AG04450 (cell line): Measurements from ENCODE around the gene ARHGAP26. TPM values are rescaled to one million over a fixed set of nuclear protein-coding genes. Genes with fewer than 3 reads are reported as not detected.
"Not testable (repeated sequence)": the region's sequence is repeated elsewhere in the genome, so short reads cannot be mapped to it uniquely, and the experiment has no call there.

Source experiments
- CTCF ChIA-PET: fragments of 300-600, 350-600 bp; formaldehyde crosslinking; extraction: SDS; loops from one replicate; lab custom pipeline; 2022; ENCODE audit warnings: antibody characterized with exemption, inconsistent platforms; lab: Charles Lee
- POLR2A ChIA-PET: fragments of 350-600 bp; formaldehyde crosslinking; extraction: SDS; loops from one replicate; lab custom pipeline; 2021; ENCODE audit warnings: antibody characterized with exemption, inconsistent platforms; lab: Yijun Ruan, JAX
- DNase-seq: peaks from one replicate; pipeline ENCODE4 v3.0.0-alpha.2; 2011; ENCODE audit warnings: low read depth, low spot score
- H3K27ac ChIP-seq: one replicate; pipeline ENCODE4 v1.5.1; 2012; ENCODE audit warnings: low read depth, low read length, control low read depth
- H3K27me3 ChIP-seq: one replicate; pipeline ENCODE4 v1.6.0; 2012; ENCODE audit warnings: low read length; ENCODE audit not compliant: control insufficient read depth, insufficient read depth
- H3K4me3 ChIP-seq: 2 replicates; pipeline ENCODE4 v1.5.1; 2011; ENCODE audit warnings: mild to moderate bottlenecking, low read depth, low read length, control low read depth
- H3K9me3 ChIP-seq: 2 replicates; pipeline ENCODE4 v1.5.1; 2012; ENCODE audit warnings: low read length; ENCODE audit not compliant: control insufficient read depth, insufficient read depth
- polyA plus RNA-seq: library from polyadenylated mRNA; depleted of rRNA; stranded (reverse); fragments of >200 nt; gene quantifications from 2 replicates; pipeline ENCODE4 v1.2.3, GENCODE V29; 2011
- TF ChIP-seq, protein P1 (sequence below): IDR thresholded peaks from 2 replicates; pipeline ENCODE4 v1.5.1; 2011; ENCODE audit warnings: low read depth, low read length, control low read depth, inconsistent platforms

ARHGAP26 gene
- polyA plus RNA-seq, 1 experiment = 0.56 TPM

- no peaks in the 10 kb centered on the region; the same call in 1 of the 2 replicates for H3K9me3 ChIP-seq
- H3K27me3 ChIP-seq = no peaks in the 10 kb centered on the region
- H3K4me3 ChIP-seq = no peak overlapping the region; the same call in 1 of the 2 replicates
- TF ChIP-seq, protein P1, sequence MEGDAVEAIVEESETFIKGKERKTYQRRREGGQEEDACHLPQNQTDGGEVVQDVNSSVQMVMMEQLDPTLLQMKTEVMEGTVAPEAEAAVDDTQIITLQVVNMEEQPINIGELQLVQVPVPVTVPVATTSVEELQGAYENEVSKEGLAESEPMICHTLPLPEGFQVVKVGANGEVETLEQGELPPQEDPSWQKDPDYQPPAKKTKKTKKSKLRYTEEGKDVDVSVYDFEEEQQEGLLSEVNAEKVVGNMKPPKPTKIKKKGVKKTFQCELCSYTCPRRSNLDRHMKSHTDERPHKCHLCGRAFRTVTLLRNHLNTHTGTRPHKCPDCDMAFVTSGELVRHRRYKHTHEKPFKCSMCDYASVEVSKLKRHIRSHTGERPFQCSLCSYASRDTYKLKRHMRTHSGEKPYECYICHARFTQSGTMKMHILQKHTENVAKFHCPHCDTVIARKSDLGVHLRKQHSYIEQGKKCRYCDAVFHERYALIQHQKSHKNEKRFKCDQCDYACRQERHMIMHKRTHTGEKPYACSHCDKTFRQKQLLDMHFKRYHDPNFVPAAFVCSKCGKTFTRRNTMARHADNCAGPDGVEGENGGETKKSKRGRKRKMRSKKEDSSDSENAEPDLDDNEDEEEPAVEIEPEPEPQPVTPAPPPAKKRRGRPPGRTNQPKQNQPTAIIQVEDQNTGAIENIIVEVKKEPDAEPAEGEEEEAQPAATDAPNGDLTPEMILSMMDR = peak; percentile 31
- no peak for DNase-seq
- ChIA-PET POLR2A (interaction anchor here (0.7 kb wide), 1 partner anchor 244 kb away, joined by 3 read pairs; no protein-coding TSS in a partner anchor), CTCF (interaction anchor here (0.9 kb wide), 1 partner anchor 8 kb away, joined by 3 read pairs; no protein-coding TSS in a partner anchor)
- no peak overlapping the region for H3K27ac ChIP-seq
Observed at GRCh38 chr5:143094087-143094521, 323.9 kb downstream of the ARHGAP26 start.

DNA sequence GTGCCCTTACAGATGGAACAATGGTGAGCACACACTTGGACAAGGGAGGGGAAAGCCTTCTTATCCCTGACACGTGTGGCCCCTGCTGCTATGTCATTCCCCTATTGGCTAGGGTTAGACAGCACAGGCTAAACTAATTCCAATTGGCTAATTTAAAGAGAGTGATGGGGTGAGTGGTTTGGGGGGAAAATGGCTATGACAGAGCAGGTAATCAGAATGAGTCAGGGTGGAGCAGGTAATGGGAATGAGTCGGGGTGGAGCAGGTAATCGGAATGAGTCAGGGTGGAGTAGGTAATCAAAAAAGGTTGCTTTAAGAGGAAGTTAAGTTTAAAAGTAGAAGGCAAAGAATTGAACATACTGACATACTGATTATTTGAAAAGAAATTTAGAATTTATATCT lies 324.4 kb downstream of the ARHGAP26 start:
- POLR2A ChIA-PET = interaction anchor here (0.7 kb wide), 1 partner anchor 244 kb away, joined by 3 read pairs; no protein-coding TSS in a partner anchor

DNA sequence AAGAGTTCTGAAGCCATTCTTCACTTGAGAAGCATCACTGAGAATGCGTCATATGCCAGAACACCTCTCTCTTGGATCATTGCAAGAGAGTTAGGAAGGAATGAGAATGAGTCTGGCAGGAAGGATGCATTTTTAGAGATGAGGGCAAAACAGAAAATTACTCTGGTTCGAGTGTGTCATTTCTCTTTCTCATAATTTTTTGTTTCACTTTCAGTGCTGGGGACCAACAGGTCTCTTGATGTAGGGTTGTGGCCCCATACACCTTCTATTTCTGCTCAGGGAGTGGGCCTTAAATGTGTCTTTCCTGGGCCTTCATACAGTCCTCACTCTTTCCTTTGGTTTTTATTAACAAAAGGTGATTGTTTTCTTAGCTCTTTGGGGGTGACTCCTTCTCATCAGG lies 330.9 kb downstream of the ARHGAP26 start:
- TF ChIP-seq, protein P1 = no peak
- no peak overlapping the region for H3K4me3 ChIP-seq
- H3K9me3 ChIP-seq = no peaks in the 10 kb centered on the region; the same call in 1 of the 2 replicates
- no peak for DNase-seq
- H3K27ac ChIP-seq = no peak overlapping the region
- CTCF ChIA-PET = interaction anchor here (1.0 kb wide), 2 partner anchors 179 to 1093 kb away, joined by 3 read pairs; no protein-coding TSS in a partner anchor
- H3K27me3 ChIP-seq = no peaks in the 10 kb centered on the region
- POLR2A ChIA-PET = no interaction called here

More for the DNA sequence above, 324.4 kb downstream of the ARHGAP26 start:
- H3K27me3 ChIP-seq, H3K4me3 ChIP-seq, H3K9me3 ChIP-seq, H3K27ac ChIP-seq, DNase-seq, CTCF ChIA-PET: not testable (repeated sequence)

DNA sequence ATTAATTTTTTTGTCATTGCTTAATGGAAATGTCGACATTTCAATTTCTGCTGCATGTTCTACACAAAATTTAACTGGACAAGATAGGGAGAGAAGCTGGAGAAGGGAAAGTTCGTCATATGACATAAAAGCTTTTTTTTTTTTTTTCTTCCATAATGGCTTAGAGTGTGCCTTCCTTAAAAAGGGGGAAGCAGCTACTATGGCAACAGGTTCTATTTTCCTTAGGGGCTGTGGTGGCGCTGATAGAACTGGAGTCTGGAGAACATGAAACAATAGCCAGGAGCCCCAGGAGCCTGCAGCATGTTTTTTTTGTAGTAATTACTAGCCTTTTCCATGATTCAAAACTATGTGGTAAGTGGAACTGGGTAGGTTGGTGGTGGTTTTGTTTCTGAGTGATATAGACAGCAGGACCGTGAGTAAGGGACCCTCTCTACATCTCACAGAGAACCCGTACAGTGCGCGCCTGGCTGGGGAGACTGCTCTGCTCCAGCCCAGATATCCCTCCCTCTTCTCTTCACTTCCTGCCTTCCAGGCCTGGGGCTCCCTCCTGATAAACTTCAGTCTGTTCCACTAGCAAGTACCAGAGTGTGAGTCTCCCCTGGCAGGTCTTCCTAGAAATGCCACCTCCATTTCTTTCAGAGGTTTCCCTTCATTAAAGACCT lies 331.7 kb downstream of the ARHGAP26 start:
- ChIA-PET CTCF (interaction anchor here (1.0 kb wide), 2 partner anchors 180 to 1092 kb away, joined by 3 read pairs; no protein-coding TSS in a partner anchor), POLR2A (no interaction called here)

DNA sequence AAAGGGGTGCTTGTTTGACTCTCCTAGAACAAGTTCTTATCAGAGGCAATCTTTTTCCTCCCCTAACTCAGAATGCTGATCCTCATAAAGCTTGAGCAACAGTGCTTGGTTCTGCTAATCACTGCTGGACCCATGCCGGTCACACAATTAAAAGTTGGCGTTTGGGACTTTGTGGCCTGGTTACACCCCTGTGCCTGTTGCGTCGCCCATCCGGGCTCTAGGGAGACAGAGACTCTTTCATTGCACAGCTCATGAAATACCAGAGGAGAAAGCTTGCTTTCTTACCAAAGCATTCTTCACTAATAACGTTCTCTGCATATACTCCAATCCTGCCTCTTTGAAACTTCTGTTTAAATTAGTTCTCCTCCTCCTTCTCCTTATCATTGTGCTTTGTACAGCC lies 332.2 kb downstream of the ARHGAP26 start:
- Histone ChIP-seq H3K27me3 (no peaks in the 10 kb centered on the region), H3K27ac (no peak overlapping the region), H3K4me3 (no peak overlapping the region), H3K9me3 (no peaks in the 10 kb centered on the region; the same call in 1 of the 2 replicates)
- ChIA-PET POLR2A (interaction anchor here (1.0 kb wide), 1 partner anchor 1068 kb away, joined by 3 read pairs; the partner anchor contains the start of genes KCTD16 and YIPF5), CTCF (no interaction called here)
- DNase-seq = no peak
- TF ChIP-seq, protein P1 = no peak

More for the DNA sequence above, 331.7 kb downstream of the ARHGAP26 start:
- Histone ChIP-seq H3K27ac (no peak overlapping the region), H3K9me3 (no peaks in the 10 kb centered on the region; the same call in 1 of the 2 replicates), H3K27me3 (no peaks in the 10 kb centered on the region), H3K4me3 (no peak overlapping the region)
- TF ChIP-seq, protein P1 = no peak
- no peak for DNase-seq
